ENCODE data around the gene CCDC6.

- TF ChIP-seq CTCF (IDR thresholded peaks at IDR 0.05) (no peak), CHD2 (IDR thresholded peaks at IDR 0.05; ENCODE audit: low read length, partially characterized antibody) (no peak), CBX8 (IDR thresholded peaks at IDR 0.05) (no peak)
These were observed 8.1 kb downstream of the CCDC6 start for GRCh38 chr10:59898125-59898835.

Data from A549 (cell line).